HL-60 (cell line): Measurements from ENCODE around the gene ENOX2.
"Not testable (repeated sequence)": the region's sequence is repeated elsewhere in the genome, so short reads cannot be mapped to it uniquely, and the experiment has no call there.

ENCODE experiments used
- DNase-seq, 2 experiments: peaks; one replicate each; pipeline ENCODE4 v3.0.0-alpha.2; 2010 to 2020; ENCODE audit warnings: low read depth in 1 of 2, low spot score in 1 of 2
- H3K27ac ChIP-seq: fragments of 250-450 bp; sonication (Bioruptor Pico); replicated peaks from 2 replicates; pipeline ENCODE4 v1.5.1; 2020; ENCODE audit warnings: mild to moderate bottlenecking, moderate library complexity
- H3K27me3 ChIP-seq: fragments of 250-450 bp; sonication (Bioruptor Pico); 2 replicates; pipeline ENCODE4 v1.5.1; 2021; ENCODE audit warnings: mild to moderate bottlenecking, moderate library complexity; ENCODE audit not compliant: insufficient read depth, poor library complexity, severe bottlenecking
- H3K4me3 ChIP-seq: replicated peaks from 2 replicates; pipeline ENCODE4 v1.5.1; 2011; ENCODE audit warnings: mild to moderate bottlenecking, control low read depth, low read length; ENCODE audit not compliant: insufficient read depth
- CTCF ChIP-seq: IDR thresholded peaks from one replicate; pipeline ENCODE4 v1.5.1; 2011; ENCODE audit warnings: low read length, control low read depth, inconsistent platforms; ENCODE audit not compliant: insufficient read depth
- GABPA ChIP-seq: IDR thresholded peaks from 2 replicates; pipeline ENCODE4 v1.6.1; 2012; ENCODE audit warnings: low read depth
- POLR2AphosphoS5 ChIP-seq: IDR thresholded peaks from 2 replicates; pipeline ENCODE4 v1.6.1; 2012; ENCODE audit warnings: low read depth
- REST ChIP-seq: IDR thresholded peaks from 2 replicates; pipeline ENCODE4 v1.6.1; 2012; ENCODE audit warnings: low read depth; ENCODE audit not compliant: insufficient replicate concordance
- SPI1 ChIP-seq: IDR thresholded peaks from 2 replicates; pipeline ENCODE4 v1.6.1; 2012; ENCODE audit warnings: low read depth, mild to moderate bottlenecking, borderline replicate concordance

The ENOX2 gene

GRCh38 chrX:130827648-130828047, 75.4 kb downstream of the ENOX2 start:
- no peak for TF ChIP-seq SPI1
- TF ChIP-seq GABPA = no peak
- TF ChIP-seq REST = no peak
- TF ChIP-seq POLR2AphosphoS5 = no peak
- TF ChIP-seq CTCF = no peak
- no peak overlapping the region for H3K4me3 ChIP-seq
- no peak overlapping the region for H3K27ac ChIP-seq
- no peaks in the 10 kb centered on the region for H3K27me3 ChIP-seq
- DNase-seq = no peak

- no peak overlapping the region for H3K27ac ChIP-seq
- no peak overlapping the region for H3K4me3 ChIP-seq
- H3K27me3 ChIP-seq = no peaks in the 10 kb centered on the region
- TF ChIP-seq REST = no peak
- DNase-seq = no peak
Measured at GRCh38 chrX:130826249-130826648, 76.8 kb downstream of the ENOX2 start.

- Histone ChIP-seq H3K27me3 (no peaks in the 10 kb centered on the region), H3K4me3 (no peak overlapping the region), H3K27ac (no peak overlapping the region)
- DNase-seq = no peak
- TF ChIP-seq POLR2AphosphoS5 = no peak
Measured at GRCh38 chrX:130825525-130825924, 77.5 kb downstream of the ENOX2 start.

GRCh38 chrX:130819367-130819766, 83.6 kb downstream of the ENOX2 start:
- not testable (repeated sequence) for H3K27ac ChIP-seq, H3K27me3 ChIP-seq, DNase-seq, H3K4me3 ChIP-seq

- not testable (repeated sequence) for H3K27ac ChIP-seq, H3K4me3 ChIP-seq, DNase-seq, H3K27me3 ChIP-seq
Measured at GRCh38 chrX:130813932-130814331, 89.1 kb downstream of the ENOX2 start.

GRCh38 chrX:130810561-130810960, 92.4 kb downstream of the ENOX2 start:
- DNase-seq = no peak
- H3K27me3 ChIP-seq = no peaks in the 10 kb centered on the region
- TF ChIP-seq GABPA = no peak
- no peak overlapping the region for H3K27ac ChIP-seq
- no peak overlapping the region for H3K4me3 ChIP-seq

GRCh38 chrX:130805903-130806302, 97.1 kb downstream of the ENOX2 start:
- no peak for DNase-seq
- TF ChIP-seq POLR2AphosphoS5 = no peak
- no peak for TF ChIP-seq CTCF
- TF ChIP-seq GABPA = no peak
- no peak for TF ChIP-seq SPI1
- no peak for TF ChIP-seq REST
- no peaks in the 10 kb centered on the region for H3K27me3 ChIP-seq
- no peak overlapping the region for H3K27ac ChIP-seq
- no peak overlapping the region for H3K4me3 ChIP-seq
